B cell (primary cell): ENCODE results near the gene MC1R. TPM values are rescaled to one million over a fixed set of nuclear protein-coding genes. Genes with fewer than 3 reads are reported as not detected.

Source experiments
- ATAC-seq: fragments of 200-7000 bp; cut with Tn5 transposase; one replicate; pipeline ENCODE4 v1.10.0; 2021; ENCODE audit warnings: low read depth, mild to moderate bottlenecking, moderate number of reproducible peaks, moderate library complexity
- CTCF ChIA-PET: fragments of 350-600 bp; sonication (Branson Sonifier 250); formaldehyde crosslinking; loops from one replicate; lab custom pipeline; 2021; ENCODE audit warnings: antibody characterized with exemption, inconsistent platforms; lab: Charles Lee
- POLR2A ChIA-PET: fragments of 350-600 bp; sonication (Branson Sonifier 250); formaldehyde crosslinking; loops from one replicate; lab custom pipeline; 2021; ENCODE audit warnings: antibody characterized with exemption; lab: Charles Lee
- DNase-seq: peaks from one replicate; pipeline ENCODE4 v3.0.0; 2013
- H2AFZ ChIP-seq: 2 replicates; pipeline ENCODE4 v1.6.1; 2012; ENCODE audit warnings: mild to moderate bottlenecking, low read depth, low read length; ENCODE audit not compliant: insufficient read depth, poor library complexity, severe bottlenecking
- H3K27ac ChIP-seq, 2 donors: 1 replicate in 1 of 2; 2 replicates in 1 of 2; pipeline ENCODE4 v1.5.1; 2012 to 2013; ENCODE audit warnings: low read length in 2 of 2, mild to moderate bottlenecking in 2 of 2, moderate library complexity in 1 of 2
- H3K27me3 ChIP-seq, 4 experiments: fragments of 200-600 bp in 1 of 4; sonication (generic) in 1 of 4; replicated peaks in 1 of 4; 1 replicate in 2 of 4; 2 replicates in 2 of 4; pipeline versions ENCODE4 v1.6.1 to v1.7.0; 2013 to 2016; ENCODE audit warnings: low read length in 3 of 4, mild to moderate bottlenecking in 2 of 4, mixed read lengths in 1 of 4, moderate library complexity in 1 of 4; ENCODE audit not compliant: insufficient read depth in 4 of 4, control insufficient read depth in 3 of 4; ENCODE audit errors: control extremely low read depth in 1 of 4
- H3K36me3 ChIP-seq, 2 experiments: replicated peaks in 1 of 2; 1 replicate in 1 of 2; 2 replicates in 1 of 2; pipeline versions ENCODE4 v1.6.1 to v1.7.1; 2013; ENCODE audit warnings: low read length in 1 of 2; ENCODE audit not compliant: insufficient read depth in 2 of 2, control insufficient read depth in 1 of 2; ENCODE audit errors: control extremely low read depth in 1 of 2, extremely low read depth in 1 of 2
- H3K4me1 ChIP-seq, 2 donors: fragments of 200-600 bp in 1 of 2; sonication (generic) in 1 of 2; 1 replicate in 1 of 2; 2 replicates in 1 of 2; pipeline versions ENCODE4 v1.5.1 to v1.6.1; 2013 to 2017; ENCODE audit warnings: low read length in 2 of 2; ENCODE audit not compliant: control insufficient read depth in 2 of 2, insufficient read depth in 2 of 2
- H3K4me2 ChIP-seq: replicated peaks from 2 replicates; pipeline ENCODE3; 2012; ENCODE audit warnings: mild to moderate bottlenecking, low read depth, low read length; ENCODE audit not compliant: poor library complexity, severe bottlenecking
- H3K4me3 ChIP-seq, 5 experiments: fragments of 200-600 bp in 1 of 5; sonication (generic) in 1 of 5; 1 replicate in 3 of 5; 2 replicates in 2 of 5; pipeline versions ENCODE4 v1.5.1 to v1.7.0; 2011 to 2016; ENCODE audit warnings: low read length in 4 of 5, mild to moderate bottlenecking in 4 of 5, low read depth in 2 of 5, control low read depth in 1 of 5, moderate library complexity in 1 of 5; ENCODE audit not compliant: insufficient read depth in 1 of 5; ENCODE audit errors: control extremely low read depth in 1 of 5, extremely low read depth in 1 of 5
- H3K79me2 ChIP-seq: fragments of 200-600 bp; sonication (generic); one replicate; pipeline ENCODE4 v1.6.0; 2016; ENCODE audit warnings: low read length; ENCODE audit not compliant: control insufficient read depth, insufficient read depth
- H3K9ac ChIP-seq: fragments of 200-600 bp; sonication (generic); 2 replicates; pipeline ENCODE4 v1.6.1; 2017; ENCODE audit warnings: mild to moderate bottlenecking, low read length, moderate library complexity
- H3K9me3 ChIP-seq, 3 donors: one replicate each; pipeline versions ENCODE4 v1.6.1 to v1.7.1; 2013; ENCODE audit warnings: low read length in 2 of 3; ENCODE audit not compliant: control insufficient read depth in 2 of 3, insufficient read depth in 1 of 3; ENCODE audit errors: control extremely low read depth in 1 of 3
- H4K20me1 ChIP-seq: 2 replicates; pipeline ENCODE4 v1.6.0; 2012; ENCODE audit warnings: mild to moderate bottlenecking, low read length; ENCODE audit not compliant: insufficient read depth, control insufficient read depth, poor library complexity, severe bottlenecking
- H3K27ac Mint-ChIP-seq: one replicate; pipeline ENCODE4 v1.8.0; 2021; ENCODE audit warnings: mixed read lengths
- H3K27me3 Mint-ChIP-seq: one replicate; pipeline ENCODE4 v1.8.0; 2021; ENCODE audit warnings: mixed read lengths
- H3K4me1 Mint-ChIP-seq: one replicate; pipeline ENCODE4 v1.8.0; 2021; ENCODE audit warnings: mixed read lengths
- H3K4me3 Mint-ChIP-seq: one replicate; pipeline ENCODE4 v1.8.0; 2021; ENCODE audit warnings: mixed read lengths
- H3K9me3 Mint-ChIP-seq: one replicate; pipeline ENCODE4 v1.8.0; 2022; ENCODE audit warnings: mixed read lengths; ENCODE audit not compliant: insufficient read depth
- CTCF ChIP-seq: fragments of 200-600 bp; IDR thresholded peaks from one replicate; pipeline ENCODE4 v1.8.0; 2022; ENCODE audit warnings: antibody characterized with exemption, mild to moderate bottlenecking
- EZH2 ChIP-seq: IDR thresholded peaks from 2 replicates; pipeline ENCODE4 v1.6.1; 2012; ENCODE audit warnings: borderline replicate concordance, low read depth, mild to moderate bottlenecking, moderate library complexity, low read length; ENCODE audit not compliant: insufficient read depth, poor library complexity, severe bottlenecking
- WGBS: methylation state at CpG from one replicate; pipeline ENCODE4 v1.1.5; 2013; ENCODE audit warnings: missing lambda C conversion rate; ENCODE audit not compliant: insufficient coverage; 5-methylcytosine and 5-hydroxymethylcytosine counted together
- intact Hi-C: fragments of 100-400 bp; cut with micrococcal nuclease; formaldehyde crosslinking; loops from one replicate; pipeline ENCODE4 v1.10.0; 2022
- polyA plus RNA-seq: library from polyadenylated mRNA; depleted of rRNA; stranded (reverse); fragments of >200 nt; gene quantifications from 2 replicates; pipeline ENCODE4 v1.2.3, GENCODE V29; 2012
- total RNA-seq, 2 donors: library from RNA; stranded (reverse); fragments of 120-200 nt in 1 of 2; gene quantifications; 1 replicate in 1 of 2; 2 replicates in 1 of 2; pipeline versions ENCODE4 v1.2.3 to v1.2.4, GENCODE V29; 2013 to 2022

The MC1R gene
- total and polyA plus RNA-seq, 2 donors (not counting 1 experiment from before 2014, with no cell fraction given), result 13.2 to 15.2 TPM

GRCh38 chr16:89890886-89891657, 27.6 kb upstream of the MC1R start:
- POLR2A ChIA-PET, result no interaction called here
- 98% methylated on average over 13 of the region's 16 CpGs for WGBS
- Histone ChIP-seq H3K27me3 (no peaks in the 10 kb centered on the region), H3K4me1 (no peaks in the 10 kb centered on the region), H2AFZ (no peak overlapping the region), H3K79me2 (peaks cover 20% of the 10 kb centered on the region), H3K4me2 (no peak overlapping the region), H3K36me3 (peaks cover 6 to 74% of the 10 kb centered on the region in 2 experiments), H3K9ac (no peak overlapping the region), H3K4me3 (no peak overlapping the region), H3K9me3 (no peaks in the 10 kb centered on the region), H4K20me1 (peaks cover 51% of the 10 kb centered on the region), H3K27ac (no peak overlapping the region)
- H3K4me1 Mint-ChIP-seq, result no peaks in the 10 kb centered on the region
- H3K9me3 Mint-ChIP-seq, result no peaks in the 10 kb centered on the region
- no peak for TF ChIP-seq EZH2
- H3K4me3 Mint-ChIP-seq, result no peak overlapping the region
- DNase-seq, result no peak
- H3K27ac Mint-ChIP-seq, result no peak overlapping the region
- CTCF ChIA-PET, result no interaction called here
- ATAC-seq, result no peak
- no peaks in the 10 kb centered on the region for H3K27me3 Mint-ChIP-seq
- intact Hi-C loops, result no loop called here

- ATAC-seq (no peak), DNase-seq (no peak)
- no peaks in the 10 kb centered on the region for H3K4me1 Mint-ChIP-seq
- no peak overlapping the region for H3K27ac ChIP-seq
- peaks cover 57% of the 10 kb centered on the region for H4K20me1 ChIP-seq
- no peaks in the 10 kb centered on the region for H3K27me3 Mint-ChIP-seq
- H3K9ac ChIP-seq, result no peak overlapping the region
- H3K36me3 ChIP-seq, result peaks cover 4 to 74% of the 10 kb centered on the region in 2 experiments
- intact Hi-C loops, result no loop called here
- no peak overlapping the region for H3K4me2 ChIP-seq
- H3K27ac Mint-ChIP-seq, result no peak overlapping the region
- no peaks in the 10 kb centered on the region for H3K27me3 ChIP-seq
- H2AFZ ChIP-seq, result no peak overlapping the region
- CTCF ChIA-PET, result no interaction called here
- H3K4me3 ChIP-seq, result no peak overlapping the region
- H3K4me1 ChIP-seq, result no peaks in the 10 kb centered on the region
- no peak overlapping the region for H3K4me3 Mint-ChIP-seq
- H3K9me3 ChIP-seq, result no peaks in the 10 kb centered on the region
- no peaks in the 10 kb centered on the region for H3K9me3 Mint-ChIP-seq
- 99% methylated on average over 14 of the region's 18 CpGs for WGBS
- POLR2A ChIA-PET, result no interaction called here
- H3K79me2 ChIP-seq, result peaks cover 23% of the 10 kb centered on the region
- TF ChIP-seq EZH2 (no peak), CTCF (no peak)
These were observed 26.5 kb upstream of the MC1R start for GRCh38 chr16:89892055-89892630.
